ENCODE results near the gene COMTD1. TPM values are rescaled to one million over a fixed set of nuclear protein-coding genes. Genes with fewer than 3 reads are reported as not detected.

COMTD1 gene
- total and polyA plus RNA-seq, 2 of the 13 experiments (the other 11 are each of a cell fraction or from before 2014, with no cell fraction given) = 11.8 to 18.4 TPM

- WGBS (ENCODE audit: low lambda C conversion rate) = 9% methylated on average over 10 of the region's 10 CpGs
- Histone ChIP-seq H3K4me3 (replicated peaks in 1 of 3; ENCODE audit: insufficient read depth in 1 of 3, low read depth in 2 of 3, low read length in 3 of 3) (peak overlapping the region; percentile 33 to 58 (median 36); a peak in 5 of 6 replicates), H3K9me3 (ENCODE audit: low read length) (no peaks in the 10 kb centered on the region), H3K4me1 (ENCODE audit: insufficient read depth, low read length) (peaks cover 55% of the 10 kb centered on the region), H3K27me3 (ENCODE audit: control insufficient read depth in 1 of 2, insufficient read depth in 2 of 2, low read length in 2 of 2) (no peaks in the 10 kb centered on the region; a peak in 1 of 5 replicates), H3K4me2 (ENCODE audit: low read depth, low read length) (peak overlapping the region; percentile 73), H3K9ac (ENCODE audit: insufficient read depth, low read depth, low read length) (peak overlapping the region; percentile 30; the same call in 1 of the 2 replicates), H3K27ac (ENCODE audit: extremely low read length, insufficient read depth, low read length) (peak overlapping the region; percentile 69), H2AFZ (ENCODE audit: low read length) (no peak overlapping the region), H3K79me2 (ENCODE audit: insufficient read depth, low read length) (no peaks in the 10 kb centered on the region), H4K20me1 (ENCODE audit: insufficient read depth, low read length) (no peaks in the 10 kb centered on the region), H3K36me3 (replicated peaks in 1 of 2; ENCODE audit: control insufficient read depth in 1 of 2, insufficient read depth in 2 of 2, low read length in 2 of 2) (no peaks in the 10 kb centered on the region)
- CTCF ChIA-PET (ENCODE audit: low intra/inter-chr PET ratio, low total read pairs) = interaction anchor here (1.3 kb wide), 1 partner anchor 38 kb away, joined by 4 read pairs; no protein-coding TSS in a partner anchor
- in situ Hi-C loops (cut with HindIII; ENCODE audit: extremely low pct_ligation_motif_present, low pct_unique_long_range_greater_than_20kb) = no loop called here
- DNase-seq (ENCODE audit: low spot score) = peak; percentile 78
- peak; percentile 84 for FAIRE-seq
- no TSS peak for BruUV-seq (replicated peaks)
- intact Hi-C loops (cut with micrococcal nuclease; ENCODE audit: unreplicated experiment) = no loop called here
- POLR2A ChIA-PET = interaction anchor here (1.0 kb wide), 1 partner anchor 19 kb away, joined by 3 read pairs; the partner anchor contains the start of gene VDAC2
- peak; percentile 74 for ATAC-seq
- TF ChIP-seq NR2F1 (CRISPR knock-in tag; IDR thresholded peaks at IDR 0.05) (peak in 1 of 2 experiments; percentile 55; a peak in 2 of 4 replicates), ZNF3 (CRISPR knock-in tag; IDR thresholded peaks at IDR 0.05) (no peak), GTF3A (CRISPR knock-in tag; conservative IDR thresholded peaks at IDR 0.05) (no peak), ZFP82 (CRISPR knock-in tag; IDR thresholded peaks at IDR 0.05; ENCODE audit: borderline replicate concordance) (no peak), FOXA1 (IDR thresholded peaks at IDR 0.05) (no peak), FOXA1 (CRISPR knock-in tag; IDR thresholded peaks at IDR 0.05) (peak; percentile 94), GMEB2 (CRISPR knock-in tag; IDR thresholded peaks at IDR 0.05; ENCODE audit: low read depth) (no peak), MAZ (IDR thresholded peaks at IDR 0.05; ENCODE audit: borderline replicate concordance, low read depth, low read length) (no peak), MAZ (CRISPR knock-in tag; IDR thresholded peaks at IDR 0.05; ENCODE audit: low read depth) (no peak), IKZF5 (CRISPR knock-in tag; IDR thresholded peaks at IDR 0.05) (peak; percentile 80; the same call in 1 of the 2 replicates), ZNF7 (CRISPR knock-in tag; IDR thresholded peaks at IDR 0.05) (no peak), ZSCAN21 (CRISPR knock-in tag; IDR thresholded peaks at IDR 0.05; ENCODE audit: borderline replicate concordance) (0 out of 2 replicates have a peak, but pooled peaks have one; percentile 33), ZNF501 (CRISPR knock-in tag; IDR thresholded peaks at IDR 0.05) (no peak), ZNF280D (CRISPR knock-in tag; IDR thresholded peaks at IDR 0.05) (no peak), PATZ1 (CRISPR knock-in tag; IDR thresholded peaks at IDR 0.05) (peak; percentile 29; the same call in 1 of the 2 replicates), FOSL1 (CRISPR knock-in tag; IDR thresholded peaks at IDR 0.05; ENCODE audit: borderline replicate concordance) (peak; percentile 28; the same call in 1 of the 2 replicates)
These were observed 43.8 kb downstream of the COMTD1 start for GRCh38 chr10:75191821-75192568.
